ENCODE results near the gene IL18.

DNA sequence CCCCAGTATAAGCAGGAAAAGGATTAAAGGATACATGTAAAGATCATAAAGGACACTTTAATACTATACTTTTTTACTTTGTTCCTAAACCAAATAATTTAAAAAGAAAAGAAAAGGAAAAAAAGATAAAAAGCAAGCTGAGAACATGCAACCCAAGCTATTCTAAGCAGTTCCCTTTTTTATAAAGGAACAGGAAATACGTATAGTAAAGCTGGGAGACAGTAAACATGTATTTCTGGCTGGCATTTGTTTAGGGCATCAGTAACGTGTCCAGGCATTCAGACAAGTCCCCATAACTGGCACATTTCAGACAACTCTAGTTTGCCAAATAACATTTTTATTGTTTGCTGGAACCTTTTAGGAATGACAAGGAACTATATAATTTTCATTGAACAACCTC is 36.4 kb upstream of the IL18 start:
- TF ChIP-seq, protein P1, sequence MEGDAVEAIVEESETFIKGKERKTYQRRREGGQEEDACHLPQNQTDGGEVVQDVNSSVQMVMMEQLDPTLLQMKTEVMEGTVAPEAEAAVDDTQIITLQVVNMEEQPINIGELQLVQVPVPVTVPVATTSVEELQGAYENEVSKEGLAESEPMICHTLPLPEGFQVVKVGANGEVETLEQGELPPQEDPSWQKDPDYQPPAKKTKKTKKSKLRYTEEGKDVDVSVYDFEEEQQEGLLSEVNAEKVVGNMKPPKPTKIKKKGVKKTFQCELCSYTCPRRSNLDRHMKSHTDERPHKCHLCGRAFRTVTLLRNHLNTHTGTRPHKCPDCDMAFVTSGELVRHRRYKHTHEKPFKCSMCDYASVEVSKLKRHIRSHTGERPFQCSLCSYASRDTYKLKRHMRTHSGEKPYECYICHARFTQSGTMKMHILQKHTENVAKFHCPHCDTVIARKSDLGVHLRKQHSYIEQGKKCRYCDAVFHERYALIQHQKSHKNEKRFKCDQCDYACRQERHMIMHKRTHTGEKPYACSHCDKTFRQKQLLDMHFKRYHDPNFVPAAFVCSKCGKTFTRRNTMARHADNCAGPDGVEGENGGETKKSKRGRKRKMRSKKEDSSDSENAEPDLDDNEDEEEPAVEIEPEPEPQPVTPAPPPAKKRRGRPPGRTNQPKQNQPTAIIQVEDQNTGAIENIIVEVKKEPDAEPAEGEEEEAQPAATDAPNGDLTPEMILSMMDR (IDR thresholded peaks at IDR 0.05; ENCODE audit: insufficient read depth, low read length, poor library complexity, severe bottlenecking): no peak
- TF ChIP-seq EZH2phosphoT487 (conservative IDR thresholded peaks at IDR 0.05; ENCODE audit: low read length): no peak
